Epithelial cell of esophagus (primary cell): ENCODE data around the gene ACTN1.
A peak's percentile ranks its signal among the peaks of the same experiment; 100 is the strongest.

Experiments used
- DNase-seq: peaks from one replicate; pipeline ENCODE4 v3.0.0; 2010; ENCODE audit warnings: low read depth
- H3K4me3 ChIP-seq: 2 replicates; pipeline ENCODE4 v1.5.1; 2011; ENCODE audit warnings: mild to moderate bottlenecking, low read length, control low read depth
- CTCF ChIP-seq: IDR thresholded peaks from 2 replicates; pipeline ENCODE4 v1.5.1; 2011; ENCODE audit warnings: low read depth, mild to moderate bottlenecking, low read length, control low read depth, inconsistent platforms; ENCODE audit not compliant: insufficient read depth; ENCODE audit errors: missing control alignments

ACTN1 gene

GRCh38 chr14:68866991-68867533 is 112.0 kb downstream of the ACTN1 start:
- no peak overlapping the region for H3K4me3 ChIP-seq
- TF ChIP-seq CTCF, result no peak
- DNase-seq, result peak; percentile 44

- no peak for DNase-seq
- no peak overlapping the region for H3K4me3 ChIP-seq
- no peak for TF ChIP-seq CTCF
These were observed 113.6 kb downstream of the ACTN1 start for GRCh38 chr14:68865542-68865941.

- no peak overlapping the region for H3K4me3 ChIP-seq
- DNase-seq, result no peak
- no peak for TF ChIP-seq CTCF
These were observed 114.7 kb downstream of the ACTN1 start for GRCh38 chr14:68864361-68864750.

GRCh38 chr14:68863610-68864360 is 115.3 kb downstream of the ACTN1 start:
- no peak for TF ChIP-seq CTCF
- H3K4me3 ChIP-seq, result no peak overlapping the region
- DNase-seq, result no peak

- peak; percentile 84 for TF ChIP-seq CTCF
- H3K4me3 ChIP-seq, result no peak overlapping the region
- peak; percentile 82 for DNase-seq
These were observed 116.0 kb downstream of the ACTN1 start for GRCh38 chr14:68862954-68863594.

GRCh38 chr14:68860771-68861170 is 118.3 kb downstream of the ACTN1 start:
- no peak for DNase-seq
- TF ChIP-seq CTCF, result no peak
- no peak overlapping the region for H3K4me3 ChIP-seq
